SK-N-SH (cell line): ENCODE results near the gene ESRP2.

Experiments
- FOXM1 ChIP-seq: IDR thresholded peaks from 2 replicates; pipeline ENCODE4 v1.4.0; 2012; ENCODE audit warnings: low read depth, mild to moderate bottlenecking
- MEF2A ChIP-seq: IDR thresholded peaks from 2 replicates; pipeline ENCODE4 v1.4.0; 2012; ENCODE audit warnings: low read depth, borderline replicate concordance
- MXI1 ChIP-seq: IDR thresholded peaks from 2 replicates; pipeline ENCODE4 v1.6.1; 2012; ENCODE audit warnings: mild to moderate bottlenecking, low read depth, low read length, improper control_type of control experiment
- NFIC ChIP-seq: IDR thresholded peaks from 2 replicates; pipeline ENCODE4 v1.4.0; 2012; ENCODE audit warnings: borderline replicate concordance
- POLR2AphosphoS5 ChIP-seq: IDR thresholded peaks from 2 replicates; pipeline ENCODE4 v1.6.1; 2012; ENCODE audit warnings: low read depth, low read length
- SMC3 ChIP-seq: IDR thresholded peaks from 2 replicates; pipeline ENCODE4 v1.6.1; 2012; ENCODE audit warnings: low read depth, low read length, improper control_type of control experiment
- TAF1 ChIP-seq: IDR thresholded peaks from 2 replicates; pipeline ENCODE4 v1.6.1; 2012; ENCODE audit warnings: low read depth, mild to moderate bottlenecking, low read length, moderate library complexity, borderline replicate concordance
- TEAD4 ChIP-seq: IDR thresholded peaks from 2 replicates; pipeline ENCODE4 v1.4.0; 2012; ENCODE audit warnings: mild to moderate bottlenecking, borderline replicate concordance; ENCODE audit not compliant: insufficient read depth
- YY1 ChIP-seq: IDR thresholded peaks from 2 replicates; pipeline ENCODE4 v1.4.0; 2012; ENCODE audit warnings: low read depth, mild to moderate bottlenecking
- TF ChIP-seq, protein P1 (sequence below): fragments of 200-600 bp; sonication (generic); IDR thresholded peaks from 2 replicates; pipeline ENCODE4 v1.6.1; 2017; ENCODE audit warnings: antibody characterized with exemption, mild to moderate bottlenecking, moderate library complexity
- TF ChIP-seq, protein P2 (sequence below): IDR thresholded peaks from 2 replicates; pipeline ENCODE4 v1.6.1; 2012; ENCODE audit warnings: mild to moderate bottlenecking, low read depth, low read length, moderate library complexity

DNA sequence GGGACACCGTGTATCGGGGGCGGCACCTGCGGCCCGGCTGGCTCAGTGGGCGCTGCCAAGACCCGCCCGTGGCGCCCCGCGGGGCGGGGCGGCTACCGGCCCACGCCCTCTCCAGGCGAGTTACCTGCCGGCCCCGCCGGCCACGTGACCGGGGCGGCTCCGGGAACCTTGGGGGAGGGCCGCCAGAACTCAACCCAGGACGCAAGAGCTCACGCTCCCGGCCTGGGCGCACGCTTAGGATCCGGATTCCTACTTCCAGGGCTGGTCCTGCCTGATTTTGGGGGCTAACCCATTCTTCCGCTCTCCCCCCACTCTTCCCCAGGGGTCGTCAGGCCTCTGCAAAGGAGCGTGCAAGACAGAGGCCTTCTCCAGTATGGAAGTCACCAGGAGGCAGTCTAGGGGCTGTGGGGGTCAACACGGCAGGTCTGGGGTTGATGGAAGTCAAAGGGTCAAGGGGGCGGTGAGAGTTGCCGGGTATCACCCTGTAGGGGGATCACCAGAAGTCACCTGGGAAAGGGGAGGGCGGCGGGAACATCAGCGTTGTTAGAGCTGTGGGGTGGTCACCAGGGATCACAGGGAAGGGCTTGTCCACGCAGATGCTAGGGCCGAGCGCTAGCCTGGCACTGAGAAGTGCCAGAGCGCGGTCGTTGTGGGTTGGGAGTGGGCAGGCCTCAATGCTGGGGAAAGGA is 354 bp upstream of the ESRP2 start:
- no peak for TF ChIP-seq TAF1
- TF ChIP-seq, protein P1, sequence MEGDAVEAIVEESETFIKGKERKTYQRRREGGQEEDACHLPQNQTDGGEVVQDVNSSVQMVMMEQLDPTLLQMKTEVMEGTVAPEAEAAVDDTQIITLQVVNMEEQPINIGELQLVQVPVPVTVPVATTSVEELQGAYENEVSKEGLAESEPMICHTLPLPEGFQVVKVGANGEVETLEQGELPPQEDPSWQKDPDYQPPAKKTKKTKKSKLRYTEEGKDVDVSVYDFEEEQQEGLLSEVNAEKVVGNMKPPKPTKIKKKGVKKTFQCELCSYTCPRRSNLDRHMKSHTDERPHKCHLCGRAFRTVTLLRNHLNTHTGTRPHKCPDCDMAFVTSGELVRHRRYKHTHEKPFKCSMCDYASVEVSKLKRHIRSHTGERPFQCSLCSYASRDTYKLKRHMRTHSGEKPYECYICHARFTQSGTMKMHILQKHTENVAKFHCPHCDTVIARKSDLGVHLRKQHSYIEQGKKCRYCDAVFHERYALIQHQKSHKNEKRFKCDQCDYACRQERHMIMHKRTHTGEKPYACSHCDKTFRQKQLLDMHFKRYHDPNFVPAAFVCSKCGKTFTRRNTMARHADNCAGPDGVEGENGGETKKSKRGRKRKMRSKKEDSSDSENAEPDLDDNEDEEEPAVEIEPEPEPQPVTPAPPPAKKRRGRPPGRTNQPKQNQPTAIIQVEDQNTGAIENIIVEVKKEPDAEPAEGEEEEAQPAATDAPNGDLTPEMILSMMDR = no peak
- no peak for TF ChIP-seq MEF2A
- no peak for TF ChIP-seq POLR2AphosphoS5
- TF ChIP-seq MXI1 = no peak
- no peak for TF ChIP-seq TEAD4
- TF ChIP-seq, protein P2, sequence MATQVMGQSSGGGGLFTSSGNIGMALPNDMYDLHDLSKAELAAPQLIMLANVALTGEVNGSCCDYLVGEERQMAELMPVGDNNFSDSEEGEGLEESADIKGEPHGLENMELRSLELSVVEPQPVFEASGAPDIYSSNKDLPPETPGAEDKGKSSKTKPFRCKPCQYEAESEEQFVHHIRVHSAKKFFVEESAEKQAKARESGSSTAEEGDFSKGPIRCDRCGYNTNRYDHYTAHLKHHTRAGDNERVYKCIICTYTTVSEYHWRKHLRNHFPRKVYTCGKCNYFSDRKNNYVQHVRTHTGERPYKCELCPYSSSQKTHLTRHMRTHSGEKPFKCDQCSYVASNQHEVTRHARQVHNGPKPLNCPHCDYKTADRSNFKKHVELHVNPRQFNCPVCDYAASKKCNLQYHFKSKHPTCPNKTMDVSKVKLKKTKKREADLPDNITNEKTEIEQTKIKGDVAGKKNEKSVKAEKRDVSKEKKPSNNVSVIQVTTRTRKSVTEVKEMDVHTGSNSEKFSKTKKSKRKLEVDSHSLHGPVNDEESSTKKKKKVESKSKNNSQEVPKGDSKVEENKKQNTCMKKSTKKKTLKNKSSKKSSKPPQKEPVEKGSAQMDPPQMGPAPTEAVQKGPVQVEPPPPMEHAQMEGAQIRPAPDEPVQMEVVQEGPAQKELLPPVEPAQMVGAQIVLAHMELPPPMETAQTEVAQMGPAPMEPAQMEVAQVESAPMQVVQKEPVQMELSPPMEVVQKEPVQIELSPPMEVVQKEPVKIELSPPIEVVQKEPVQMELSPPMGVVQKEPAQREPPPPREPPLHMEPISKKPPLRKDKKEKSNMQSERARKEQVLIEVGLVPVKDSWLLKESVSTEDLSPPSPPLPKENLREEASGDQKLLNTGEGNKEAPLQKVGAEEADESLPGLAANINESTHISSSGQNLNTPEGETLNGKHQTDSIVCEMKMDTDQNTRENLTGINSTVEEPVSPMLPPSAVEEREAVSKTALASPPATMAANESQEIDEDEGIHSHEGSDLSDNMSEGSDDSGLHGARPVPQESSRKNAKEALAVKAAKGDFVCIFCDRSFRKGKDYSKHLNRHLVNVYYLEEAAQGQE = no peak
- TF ChIP-seq SMC3 = no peak
- TF ChIP-seq YY1 = no peak
- no peak for TF ChIP-seq FOXM1
- TF ChIP-seq NFIC = no peak
